ENCODE data around the gene DEPDC4. TPM values are rescaled to one million over a fixed set of nuclear protein-coding genes. Genes with fewer than 3 reads are reported as not detected.
A peak's percentile ranks its signal among the peaks of the same experiment; 100 is the strongest.
"Not testable (repeated sequence)": the region's sequence is repeated elsewhere in the genome, so short reads cannot be mapped to it uniquely, and the experiment has no call there.

The DEPDC4 gene
- total RNA-seq = 1 to 10 TPM in 1 of 4 donors, under 1 TPM in 2, not detected in 1; 0.64 to 2.3 (median 0.72) TPM

- Histone ChIP-seq H3K4me1 (peaks cover 37% of the 10 kb centered on the region), H3K36me3 (no peaks in the 10 kb centered on the region), H3K4me3 (peak within 1 kb of the TSS; percentile 98), H3K27me3 (no peaks in the 10 kb centered on the region), H3K9me3 (no peaks in the 10 kb centered on the region), H3K27ac (peak within 1 kb of the TSS; percentile 97)
- 0% methylated on average over 32 of the region's 62 CpGs for WGBS
- no peak for TF ChIP-seq CTCF (IDR thresholded peaks at IDR 0.05)
- TF ChIP-seq POLR2AphosphoS5 (IDR thresholded peaks at IDR 0.05) = peak in 1 of 3 donors; percentile 48
- TF ChIP-seq POLR2A (IDR thresholded peaks at IDR 0.05) = peak in 1 of 2 donors; percentile 50
- TF ChIP-seq EP300 (IDR thresholded peaks at IDR 0.05) = no peak
- DNase-seq (ENCODE audit: low spot score in 2 of 2) = peak; percentile 98
Observed at GRCh38 chr12:100266835-100267602, at the start of gene DEPDC4, which contains the start of gene SCYL2. Gene DEPDC4, minus strand, starts transcription at chr12:100267079. Its CDS starts 3 bp downstream, at chr12:100267076. Gene SCYL2, plus strand, starts transcription at chr12:100267177. Its CDS starts 15,794 bp downstream, at chr12:100282971.

- Histone ChIP-seq H3K9me3 (no peaks in the 10 kb centered on the region), H3K36me3 (peaks cover 29% of the 10 kb centered on the region), H3K4me1 (no peaks in the 10 kb centered on the region), H3K4me3 (no peak overlapping the region), H3K27me3 (no peaks in the 10 kb centered on the region), H3K27ac (no peak overlapping the region)
- WGBS = 80% methylated on average over 1 of the region's 1 CpG
- TF ChIP-seq EP300 (IDR thresholded peaks at IDR 0.05) = no peak
- TF ChIP-seq POLR2A (IDR thresholded peaks at IDR 0.05) = no peak
- TF ChIP-seq CTCF (IDR thresholded peaks at IDR 0.05) = no peak
- no peak for TF ChIP-seq POLR2AphosphoS5 (IDR thresholded peaks at IDR 0.05)
- no peak for DNase-seq (ENCODE audit: low spot score in 2 of 2)
Observed at GRCh38 chr12:100311317-100311716, 44.4 kb upstream of the DEPDC4 start.

GRCh38 chr12:100308138-100308537, 41.3 kb upstream of the DEPDC4 start:
- H3K9me3 ChIP-seq; H3K27me3 ChIP-seq; DNase-seq (ENCODE audit: low spot score in 2 of 2); H3K27ac ChIP-seq; H3K4me3 ChIP-seq; H3K4me1 ChIP-seq: not testable (repeated sequence)
- H3K36me3 ChIP-seq = peaks cover 29% of the 10 kb centered on the region
- 94% methylated on average over 5 of the region's 5 CpGs for WGBS

GRCh38 chr12:100304334-100304733, 37.5 kb upstream of the DEPDC4 start:
- H3K9me3 ChIP-seq; H3K27ac ChIP-seq; DNase-seq (ENCODE audit: low spot score in 2 of 2); H3K4me1 ChIP-seq; H3K4me3 ChIP-seq; H3K27me3 ChIP-seq: not testable (repeated sequence)
- WGBS = 100% methylated on average over 7 of the region's 7 CpGs
- H3K36me3 ChIP-seq = peaks cover 52% of the 10 kb centered on the region

GRCh38 chr12:100303831-100304230, 37.0 kb upstream of the DEPDC4 start:
- Histone ChIP-seq H3K9me3 (no peaks in the 10 kb centered on the region), H3K4me1 (no peaks in the 10 kb centered on the region), H3K27me3 (no peaks in the 10 kb centered on the region), H3K36me3 (peaks cover 57% of the 10 kb centered on the region), H3K4me3 (no peak overlapping the region), H3K27ac (no peak overlapping the region)
- WGBS = no CpG with 5 or more reads among the region's 4 CpGs
- no peak for DNase-seq (ENCODE audit: low spot score in 2 of 2)
- TF ChIP-seq CTCF (IDR thresholded peaks at IDR 0.05) (no peak), POLR2A (IDR thresholded peaks at IDR 0.05) (no peak), POLR2AphosphoS5 (IDR thresholded peaks at IDR 0.05) (no peak), EP300 (IDR thresholded peaks at IDR 0.05) (no peak)

GRCh38 chr12:100302081-100302480, 35.2 kb upstream of the DEPDC4 start:
- Histone ChIP-seq H3K27me3 (no peaks in the 10 kb centered on the region), H3K36me3 (peaks cover 66% of the 10 kb centered on the region), H3K27ac (no peak overlapping the region), H3K4me3 (no peak overlapping the region), H3K9me3 (no peaks in the 10 kb centered on the region), H3K4me1 (no peaks in the 10 kb centered on the region)
- DNase-seq (ENCODE audit: low spot score in 2 of 2) = no peak
- no peak for TF ChIP-seq EP300 (IDR thresholded peaks at IDR 0.05)
- 100% methylated on average over 1 of the region's 1 CpG for WGBS
